H9 (cell line): Measurements from ENCODE around the gene CTBS. TPM values are rescaled to one million over a fixed set of nuclear protein-coding genes. Genes with fewer than 3 reads are reported as not detected.

Experiments used
- DNase-seq: peaks from one replicate; pipeline ENCODE4 v3.0.0-alpha.2; 2017
- H2AFZ ChIP-seq: one replicate; pipeline ENCODE4 v1.6.1; 2013; ENCODE audit warnings: mild to moderate bottlenecking, low read length, control low read depth, moderate library complexity
- H2AK5ac ChIP-seq: 2 replicates; pipeline ENCODE4 v1.6.1; 2013; ENCODE audit warnings: low read length, control low read depth, mixed read lengths; ENCODE audit not compliant: insufficient read length
- H2BK120ac ChIP-seq: one replicate; pipeline ENCODE4 v1.6.1; 2013; ENCODE audit warnings: low read depth, mild to moderate bottlenecking, low read length, control low read depth, inconsistent platforms; ENCODE audit not compliant: poor library complexity, severe bottlenecking
- H2BK12ac ChIP-seq: 2 replicates; pipeline ENCODE4 v1.6.1; 2013; ENCODE audit warnings: low read length, control low read depth, mixed read lengths, low read depth; ENCODE audit not compliant: insufficient read length
- H2BK15ac ChIP-seq: 2 replicates; pipeline ENCODE4 v1.6.1; 2013; ENCODE audit warnings: low read depth, low read length, control low read depth
- H2BK20ac ChIP-seq: one replicate; pipeline ENCODE4 v1.6.1; 2013; ENCODE audit warnings: low read depth, mild to moderate bottlenecking, low read length, control low read depth, inconsistent platforms; ENCODE audit not compliant: poor library complexity, severe bottlenecking
- H2BK5ac ChIP-seq: 2 replicates; pipeline ENCODE4 v1.6.1; 2013; ENCODE audit warnings: low read length, control low read depth, mixed read lengths; ENCODE audit not compliant: insufficient read length
- H3K14ac ChIP-seq: 2 replicates; pipeline ENCODE4 v1.6.1; 2013; ENCODE audit warnings: low read length, control low read depth; ENCODE audit not compliant: insufficient read depth
- H3K18ac ChIP-seq: 2 replicates; pipeline ENCODE4 v1.6.1; 2013; ENCODE audit warnings: low read depth, mild to moderate bottlenecking, mixed read lengths, low read length, control low read depth; ENCODE audit not compliant: insufficient read length
- H3K23ac ChIP-seq: 2 replicates; pipeline ENCODE4 v1.6.1; 2013; ENCODE audit warnings: low read length, control low read depth, mixed read lengths, low read depth; ENCODE audit not compliant: insufficient read length
- H3K23me2 ChIP-seq: 2 replicates; pipeline ENCODE4 v1.6.1; 2013; ENCODE audit warnings: low read depth, mild to moderate bottlenecking, mixed read lengths, low read length, control low read depth; ENCODE audit not compliant: insufficient read length, poor library complexity, severe bottlenecking
- H3K27ac ChIP-seq: 2 replicates; pipeline ENCODE4 v1.5.1; 2013; ENCODE audit warnings: low read length, control low read depth, mixed read lengths, low read depth; ENCODE audit not compliant: insufficient read length
- H3K27me3 ChIP-seq: 2 replicates; pipeline ENCODE4 v1.6.1; 2013; ENCODE audit warnings: low read length, control low read depth, inconsistent platforms; ENCODE audit not compliant: insufficient read depth
- H3K4ac ChIP-seq: 2 replicates; pipeline ENCODE4 v1.6.1; 2013; ENCODE audit warnings: low read depth, mild to moderate bottlenecking, control low read depth, inconsistent platforms, low read length, moderate library complexity
- H3K4me1 ChIP-seq: 2 replicates; pipeline ENCODE4 v1.6.1; 2013; ENCODE audit warnings: low read length, control low read depth, inconsistent platforms; ENCODE audit not compliant: insufficient read depth
- H3K4me2 ChIP-seq: 2 replicates; pipeline ENCODE4 v1.6.1; 2013; ENCODE audit warnings: low read length, control low read depth, mixed read lengths; ENCODE audit not compliant: insufficient read length, insufficient read depth
- H3K56ac ChIP-seq: 2 replicates; pipeline ENCODE4 v1.6.1; 2013; ENCODE audit warnings: low read depth, mild to moderate bottlenecking, mixed read lengths, low read length, control low read depth; ENCODE audit not compliant: insufficient read length
- H3K79me1 ChIP-seq: 2 replicates; pipeline ENCODE4 v1.6.1; 2013; ENCODE audit warnings: low read depth, mild to moderate bottlenecking, moderate library complexity, low read length, control low read depth, inconsistent platforms; ENCODE audit not compliant: insufficient read depth, poor library complexity, severe bottlenecking
- H3K79me2 ChIP-seq: 2 replicates; pipeline ENCODE4 v1.6.1; 2013; ENCODE audit warnings: low read length, control low read depth, inconsistent platforms; ENCODE audit not compliant: insufficient read depth
- H3K9ac ChIP-seq: 2 replicates; pipeline ENCODE4 v1.6.1; 2013; ENCODE audit warnings: low read length, control low read depth, mixed read lengths; ENCODE audit not compliant: insufficient read length; ENCODE audit errors: extremely low read depth
- H3K9me3 ChIP-seq: one replicate; pipeline ENCODE4 v1.6.1; 2013; ENCODE audit warnings: low read depth, low read length, inconsistent platforms; ENCODE audit not compliant: control insufficient read depth
- H3T11ph ChIP-seq: one replicate; pipeline ENCODE4 v1.6.1; 2013; ENCODE audit warnings: mild to moderate bottlenecking, low read length, control low read depth, inconsistent platforms
- H4K20me1 ChIP-seq: one replicate; pipeline ENCODE4 v1.6.1; 2013; ENCODE audit not compliant: control insufficient read depth, insufficient read length, insufficient read depth
- H4K5ac ChIP-seq: 2 replicates; pipeline ENCODE4 v1.6.1; 2013; ENCODE audit warnings: low read depth, mild to moderate bottlenecking, mixed read lengths, low read length, control low read depth; ENCODE audit not compliant: insufficient read length
- H4K8ac ChIP-seq: replicated peaks from 2 replicates; pipeline ENCODE4 v1.6.1; 2013; ENCODE audit warnings: low read length, control low read depth, mixed read lengths, low read depth; ENCODE audit not compliant: insufficient read length
- H4K91ac ChIP-seq: 2 replicates; pipeline ENCODE4 v1.6.1; 2013; ENCODE audit warnings: low read depth, mild to moderate bottlenecking, moderate library complexity, mixed read lengths, low read length, control low read depth; ENCODE audit not compliant: insufficient read length
- H3K27ac Mint-ChIP-seq, 3 experiments: 2 replicates in 2 of 3; 3 replicates in 1 of 3; pipeline ENCODE4 v1.8.0; 2020 to 2021; ENCODE audit warnings: mixed read lengths in 3 of 3, mild to moderate bottlenecking in 1 of 3, moderate library complexity in 1 of 3
- H3K27me3 Mint-ChIP-seq: 2 replicates; pipeline ENCODE4 v1.8.0; 2021; ENCODE audit warnings: low read depth, mild to moderate bottlenecking, moderate library complexity, mixed read lengths
- H3K36me3 Mint-ChIP-seq, 3 experiments: 2 replicates in 2 of 3; 3 replicates in 1 of 3; pipeline ENCODE4 v1.8.0; 2020 to 2021; ENCODE audit warnings: low read depth in 3 of 3, mixed read lengths in 3 of 3; ENCODE audit not compliant: insufficient read depth in 1 of 3
- H3K4me1 Mint-ChIP-seq, 2 experiments: 2 replicates each; pipeline ENCODE4 v1.8.0; 2020; ENCODE audit warnings: mixed read lengths in 2 of 2
- H3K4me3 Mint-ChIP-seq, 2 experiments: 2 replicates in 1 of 2; 3 replicates in 1 of 2; pipeline ENCODE4 v1.8.0; 2020 to 2021; ENCODE audit warnings: mild to moderate bottlenecking in 2 of 2, mixed read lengths in 2 of 2, moderate library complexity in 1 of 2
- H3K9me3 Mint-ChIP-seq, 2 experiments: 2 replicates in 1 of 2; 3 replicates in 1 of 2; pipeline ENCODE4 v1.8.0; 2020; ENCODE audit warnings: mild to moderate bottlenecking in 2 of 2, mixed read lengths in 2 of 2, moderate library complexity in 1 of 2
- CTCF ChIP-seq: fragments of 200-600 bp; sonication (generic); conservative IDR thresholded peaks from 3 replicates; pipeline ENCODE4 v1.8.0; 2021; ENCODE audit warnings: antibody characterized with exemption, mild to moderate bottlenecking
- WGBS: extraction: QIAGEN DNeasy Blood & Tissue Kit; methylation state at CpG from one replicate; pipeline ENCODE4 v1.1.7; 2013; ENCODE audit warnings: missing lambda C conversion rate, low lambda C conversion rate, mixed read lengths; ENCODE audit not compliant: insufficient read length; ENCODE audit errors: extremely low coverage; 5-methylcytosine and 5-hydroxymethylcytosine counted together
- total RNA-seq: library from RNA; stranded (reverse); gene quantifications from 2 replicates; pipeline ENCODE4 v1.2.1, GENCODE V29; 2021

The CTBS gene
- total RNA-seq, 1 experiment from 2014 or later: 2.8 TPM

GRCh38 chr1:84598846-84599741 lies 24.9 kb upstream of the CTBS start:
- no CpG with 5 or more reads among the region's 5 CpGs for WGBS
- Histone ChIP-seq H3K23me2 (no peaks in the 10 kb centered on the region), H4K5ac (no peak overlapping the region), H4K8ac (no peak overlapping the region), H2AK5ac (no peak overlapping the region), H3K23ac (no peak overlapping the region), H3K4me2 (no peak overlapping the region), H2BK15ac (no peak overlapping the region), H3K9ac (no peak overlapping the region), H3K14ac (no peak overlapping the region), H3K27me3 (no peaks in the 10 kb centered on the region; the same call in 1 of the 2 replicates), H4K20me1 (no peaks in the 10 kb centered on the region), H3K79me1 (no peaks in the 10 kb centered on the region), H3K27ac (no peak overlapping the region), H3K56ac (no peak overlapping the region), H3K4me1 (no peaks in the 10 kb centered on the region), H3K9me3 (no peaks in the 10 kb centered on the region), H3K18ac (no peak overlapping the region), H2BK20ac (no peak overlapping the region), H4K91ac (no peak overlapping the region), H3T11ph (no peak overlapping the region), H2BK5ac (no peak overlapping the region), H3K79me2 (no peaks in the 10 kb centered on the region), H2BK12ac (no peak overlapping the region), H2AFZ (no peak overlapping the region), H3K4ac (no peak overlapping the region), H2BK120ac (no peak overlapping the region)
- Mint-ChIP-seq H3K4me1 (peaks cover 15 to 17% of the 10 kb centered on the region in 2 experiments), H3K36me3 (peaks cover 0 to 3% (median 1%) of the 10 kb centered on the region in 3 experiments; a peak in 2 of 7 replicates), H3K4me3 (no peak overlapping the region), H3K27ac (no peak overlapping the region), H3K9me3 (peaks cover under 1 to 4% of the 10 kb centered on the region in 2 experiments; a peak in 4 of 5 replicates), H3K27me3 (peaks cover 2% of the 10 kb centered on the region)
- no peak for DNase-seq
- no peak for TF ChIP-seq CTCF
